Lung (tissue), 12 donors: ENCODE measurements around the gene PSMG2. TPM values are rescaled to one million over a fixed set of nuclear protein-coding genes. Genes with fewer than 3 reads are reported as not detected.
"Not testable (repeated sequence)": the region's sequence is repeated elsewhere in the genome, so short reads cannot be mapped to it uniquely, and the experiment has no call there.

Experiments used
- ATAC-seq: fragments of 200-7000 bp; cut with Tn5 transposase; one replicate; pipeline ENCODE4 v1.9.1; 2020; ENCODE audit warnings: moderate number of reproducible peaks; ENCODE audit not compliant: insufficient read depth, low FRiP score
- DNase-seq, 3 donors: peaks; one replicate each; pipeline ENCODE4 v3.0.0-alpha.2; 2013 to 2017
- H3K27ac ChIP-seq, 2 donors: one replicate each; pipeline ENCODE4 v1.5.1; 2013; ENCODE audit warnings: mild to moderate bottlenecking in 2 of 2, moderate library complexity in 2 of 2, control low read depth in 1 of 2, inconsistent platforms in 1 of 2, low read depth in 1 of 2, low read length in 1 of 2
- H3K27me3 ChIP-seq, 3 donors: one replicate each; pipeline ENCODE4 v1.5.1; 2013; ENCODE audit warnings: low read length in 2 of 3; ENCODE audit not compliant: control insufficient read depth in 3 of 3, insufficient read depth in 3 of 3
- H3K36me3 ChIP-seq, 4 donors: one replicate each; pipeline ENCODE4 v1.5.1; 2013; ENCODE audit warnings: low read length in 4 of 4, mild to moderate bottlenecking in 1 of 4, moderate library complexity in 1 of 4; ENCODE audit not compliant: control insufficient read depth in 4 of 4, insufficient read depth in 4 of 4
- H3K4me1 ChIP-seq, 5 donors: one replicate each; pipeline ENCODE4 v1.5.1; 2013; ENCODE audit warnings: low read length in 5 of 5, mild to moderate bottlenecking in 2 of 5, moderate library complexity in 1 of 5; ENCODE audit not compliant: control insufficient read depth in 5 of 5, insufficient read depth in 5 of 5
- H3K4me3 ChIP-seq: one replicate; pipeline ENCODE4 v1.5.1; 2013; ENCODE audit warnings: mild to moderate bottlenecking, control low read depth, moderate library complexity
- H3K9ac ChIP-seq, 2 donors: one replicate each; pipeline ENCODE4 v1.5.1; 2013; ENCODE audit warnings: low read length in 2 of 2, control low read depth in 1 of 2; ENCODE audit not compliant: insufficient read depth in 1 of 2
- H3K9me3 ChIP-seq, 4 donors: one replicate each; pipeline ENCODE4 v1.5.1; 2013; ENCODE audit warnings: low read length in 3 of 4, mild to moderate bottlenecking in 1 of 4, moderate library complexity in 1 of 4; ENCODE audit not compliant: control insufficient read depth in 4 of 4, insufficient read depth in 3 of 4
- CTCF ChIP-seq: IDR thresholded peaks from 2 replicates; pipeline ENCODE4 v1.5.1; 2012; ENCODE audit warnings: mild to moderate bottlenecking; ENCODE audit errors: control extremely low read depth, extremely low read depth
- WGBS, 2 donors: extraction: QIAGEN DNeasy Blood & Tissue Kit; methylation state at CpG; one replicate each; pipeline ENCODE4 v1.1.7; 2013; 5-methylcytosine and 5-hydroxymethylcytosine counted together
- polyA plus RNA-seq, 2 donors: library from polyadenylated mRNA; stranded (reverse); fragments of 200-250 nt; gene quantifications; one replicate each; pipeline ENCODE4 v1.2.1, GENCODE V29; 2013
- total RNA-seq, 2 donors: library from RNA; depleted of rRNA in 1 of 2; stranded (reverse); fragments of >200 nt in 1 of 2; gene quantifications; one replicate each; pipeline ENCODE4 v1.2.1, GENCODE V29; 2014 to 2021
- donor health status: control.
- donor health status: control.
- donor health status: Bipolar disorder and iron deficiency.
- donor health status: healthy.
- donor health status: DM: yes; HTN: yes; CAD: no.

The PSMG2 gene
- total and polyA plus RNA-seq, 4 donors, result 53.3 to 117 (median 61.2) TPM

GRCh38 chr18:12751503-12751884 lies 48.7 kb downstream of the PSMG2 start:
- Histone ChIP-seq H3K27me3 (no peaks in the 10 kb centered on the region), H3K4me1 (no peaks in the 10 kb centered on the region), H3K4me3 (no peak overlapping the region), H3K36me3 (no peaks in the 10 kb centered on the region), H3K9ac (no peak overlapping the region), H3K27ac (no peak overlapping the region), H3K9me3 (no peaks in the 10 kb centered on the region)
- TF ChIP-seq CTCF, result no peak
- DNase-seq (no peak), ATAC-seq (no peak)
- 90 to 95% methylated on average over 5 of the region's 5 CpGs for WGBS, 2 donors

GRCh38 chr18:12751891-12752290 lies 49.0 kb downstream of the PSMG2 start:
- 75 to 85% methylated on average over 4 of the region's 4 CpGs for WGBS, 2 donors
- no peaks in the 10 kb centered on the region for H3K36me3 ChIP-seq
- DNase-seq (no peak), ATAC-seq (no peak)
- no peaks in the 10 kb centered on the region for H3K4me1 ChIP-seq
- TF ChIP-seq CTCF, result no peak
- H3K27ac ChIP-seq, result no peak overlapping the region
- no peaks in the 10 kb centered on the region for H3K27me3 ChIP-seq
- no peaks in the 10 kb centered on the region for H3K9me3 ChIP-seq
- no peak overlapping the region for H3K9ac ChIP-seq
- H3K4me3 ChIP-seq, result no peak overlapping the region

GRCh38 chr18:12754511-12754910 lies 51.7 kb downstream of the PSMG2 start:
- Histone ChIP-seq H3K9ac (no peak overlapping the region), H3K27me3 (no peaks in the 10 kb centered on the region), H3K36me3 (no peaks in the 10 kb centered on the region), H3K9me3 (no peaks in the 10 kb centered on the region), H3K27ac (no peak overlapping the region), H3K4me1 (no peaks in the 10 kb centered on the region), H3K4me3 (no peak overlapping the region)
- 81 to 82% methylated on average over 6 of the region's 6 CpGs for WGBS, 2 donors
- ATAC-seq (no peak), DNase-seq (no peak)
- TF ChIP-seq CTCF, result no peak

- not testable (repeated sequence) for H3K27ac ChIP-seq, H3K9me3 ChIP-seq, DNase-seq, H3K36me3 ChIP-seq, H3K4me3 ChIP-seq, ATAC-seq, H3K9ac ChIP-seq, H3K4me1 ChIP-seq, H3K27me3 ChIP-seq
- WGBS, 2 donors, result 95 to 97% methylated on average over 6 of the region's 6 CpGs
Observed at GRCh38 chr18:12755606-12756005, 52.8 kb downstream of the PSMG2 start.

- 95% methylated on average over 14 of the region's 14 CpGs for WGBS, 2 donors
- ATAC-seq, result not testable (repeated sequence)
Observed at GRCh38 chr18:12756619-12757239, 53.9 kb downstream of the PSMG2 start.

GRCh38 chr18:12758566-12758965 lies 55.7 kb downstream of the PSMG2 start:
- not testable (repeated sequence) for H3K4me1 ChIP-seq, H3K9ac ChIP-seq, ATAC-seq, H3K27me3 ChIP-seq, H3K9me3 ChIP-seq, H3K36me3 ChIP-seq, DNase-seq, H3K4me3 ChIP-seq, H3K27ac ChIP-seq
- WGBS, 2 donors, result 81 to 85% methylated on average over 3 of the region's 3 CpGs

More at GRCh38 chr18:12756619-12757239, 53.9 kb downstream of the PSMG2 start:
- not testable (repeated sequence) for H3K27ac ChIP-seq, DNase-seq, H3K27me3 ChIP-seq, H3K36me3 ChIP-seq, H3K4me3 ChIP-seq, H3K4me1 ChIP-seq, H3K9me3 ChIP-seq, H3K9ac ChIP-seq
